Measurements from ENCODE around the gene RPP25L.

DNA sequence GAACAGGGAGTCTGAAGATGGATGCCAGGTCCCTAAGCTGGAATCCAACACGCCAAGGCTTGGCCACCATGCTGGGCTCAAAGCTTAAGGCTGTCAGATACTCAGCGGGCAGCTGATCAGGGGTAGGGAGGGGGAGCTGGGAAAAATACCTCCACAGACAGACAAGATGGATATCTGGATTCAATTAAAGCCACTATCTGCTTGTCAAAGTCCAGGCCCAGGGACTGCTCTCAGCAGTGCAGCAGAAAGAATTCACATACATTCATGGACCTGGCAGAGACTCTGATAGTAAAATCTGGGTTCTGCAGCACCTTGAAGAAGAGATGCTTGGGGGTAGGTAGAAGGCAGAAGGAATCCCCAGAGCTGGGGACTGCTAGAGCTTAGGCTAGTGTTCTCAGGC lies 3.2 kb upstream of the RPP25L start:
- TF ChIP-seq, protein P1, sequence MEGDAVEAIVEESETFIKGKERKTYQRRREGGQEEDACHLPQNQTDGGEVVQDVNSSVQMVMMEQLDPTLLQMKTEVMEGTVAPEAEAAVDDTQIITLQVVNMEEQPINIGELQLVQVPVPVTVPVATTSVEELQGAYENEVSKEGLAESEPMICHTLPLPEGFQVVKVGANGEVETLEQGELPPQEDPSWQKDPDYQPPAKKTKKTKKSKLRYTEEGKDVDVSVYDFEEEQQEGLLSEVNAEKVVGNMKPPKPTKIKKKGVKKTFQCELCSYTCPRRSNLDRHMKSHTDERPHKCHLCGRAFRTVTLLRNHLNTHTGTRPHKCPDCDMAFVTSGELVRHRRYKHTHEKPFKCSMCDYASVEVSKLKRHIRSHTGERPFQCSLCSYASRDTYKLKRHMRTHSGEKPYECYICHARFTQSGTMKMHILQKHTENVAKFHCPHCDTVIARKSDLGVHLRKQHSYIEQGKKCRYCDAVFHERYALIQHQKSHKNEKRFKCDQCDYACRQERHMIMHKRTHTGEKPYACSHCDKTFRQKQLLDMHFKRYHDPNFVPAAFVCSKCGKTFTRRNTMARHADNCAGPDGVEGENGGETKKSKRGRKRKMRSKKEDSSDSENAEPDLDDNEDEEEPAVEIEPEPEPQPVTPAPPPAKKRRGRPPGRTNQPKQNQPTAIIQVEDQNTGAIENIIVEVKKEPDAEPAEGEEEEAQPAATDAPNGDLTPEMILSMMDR (IDR thresholded peaks at IDR 0.05): no peak
- no peak for TF ChIP-seq POLR2AphosphoS5 (IDR thresholded peaks at IDR 0.05)
- no peak for TF ChIP-seq POLR2A (IDR thresholded peaks at IDR 0.05)

All from upper lobe of left lung (tissue), 4 donors.